B cell (primary cell): ENCODE measurements around the gene LPAR5.

Experiments
- CTCF ChIP-seq: fragments of 200-600 bp; IDR thresholded peaks from one replicate; pipeline ENCODE4 v1.8.0; 2022; ENCODE audit warnings: antibody characterized with exemption, mild to moderate bottlenecking
- EZH2 ChIP-seq: IDR thresholded peaks from 2 replicates; pipeline ENCODE4 v1.6.1; 2012; ENCODE audit warnings: borderline replicate concordance, low read depth, mild to moderate bottlenecking, moderate library complexity, low read length; ENCODE audit not compliant: insufficient read depth, poor library complexity, severe bottlenecking

- TF ChIP-seq CTCF (no peak), EZH2 (no peak)
These were observed 30.5 kb upstream of the LPAR5 start for GRCh38 chr12:6666211-6666610.
